ENCODE measurements around the gene PLCB1.

The PLCB1 gene

DNA sequence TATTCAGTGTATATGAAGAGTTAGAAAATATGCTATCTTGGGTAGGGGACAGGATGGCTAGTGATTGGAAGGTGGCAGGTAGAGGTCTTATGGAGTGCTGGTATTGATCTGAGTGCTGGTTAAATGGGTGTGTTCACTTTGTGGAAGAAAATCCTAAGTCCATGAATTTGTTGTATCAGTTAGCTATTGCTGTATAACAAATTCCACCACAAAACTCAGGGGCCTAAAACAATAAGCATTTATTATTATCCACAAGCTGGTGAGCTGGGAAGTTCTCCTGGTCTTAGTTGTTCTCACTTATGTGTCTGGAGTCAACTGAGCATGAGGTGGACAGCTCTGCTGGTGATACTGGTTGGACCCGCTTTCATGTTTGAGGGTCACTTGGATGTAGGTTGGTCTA is 724.6 kb downstream of the PLCB1 start:
- H3K27ac ChIP-seq: no peak overlapping the region
- TF ChIP-seq CTCF (conservative IDR thresholded peaks at IDR 0.05): no peak
- no peak for TF ChIP-seq ZFX (IDR thresholded peaks at IDR 0.05)

- TF ChIP-seq CTCF (conservative IDR thresholded peaks at IDR 0.05): no peak
- no peak overlapping the region for H3K27ac ChIP-seq
These were observed 726.2 kb downstream of the PLCB1 start for GRCh38 chr20:8858181-8858787.

GRCh38 chr20:8860011-8860495 is 728.0 kb downstream of the PLCB1 start:
- H3K27ac ChIP-seq: no peak overlapping the region
- TF ChIP-seq CTCF (conservative IDR thresholded peaks at IDR 0.05): no peak
- no peak for TF ChIP-seq ZFX (IDR thresholded peaks at IDR 0.05)

- H3K27ac ChIP-seq: no peak overlapping the region
- TF ChIP-seq ZFX (IDR thresholded peaks at IDR 0.05) (no peak), CTCF (conservative IDR thresholded peaks at IDR 0.05) (no peak)
These were observed 730.0 kb downstream of the PLCB1 start for GRCh38 chr20:8862092-8862491.

- TF ChIP-seq CTCF (conservative IDR thresholded peaks at IDR 0.05) (no peak), ZFX (IDR thresholded peaks at IDR 0.05) (no peak)
- H3K27ac ChIP-seq: no peak overlapping the region
These were observed 733.6 kb downstream of the PLCB1 start for GRCh38 chr20:8865636-8866035.

- H3K27ac ChIP-seq: no peak overlapping the region
- TF ChIP-seq ZFX (IDR thresholded peaks at IDR 0.05) (no peak), CTCF (conservative IDR thresholded peaks at IDR 0.05) (no peak)
These were observed 735.1 kb downstream of the PLCB1 start for GRCh38 chr20:8867038-8867740.

DNA sequence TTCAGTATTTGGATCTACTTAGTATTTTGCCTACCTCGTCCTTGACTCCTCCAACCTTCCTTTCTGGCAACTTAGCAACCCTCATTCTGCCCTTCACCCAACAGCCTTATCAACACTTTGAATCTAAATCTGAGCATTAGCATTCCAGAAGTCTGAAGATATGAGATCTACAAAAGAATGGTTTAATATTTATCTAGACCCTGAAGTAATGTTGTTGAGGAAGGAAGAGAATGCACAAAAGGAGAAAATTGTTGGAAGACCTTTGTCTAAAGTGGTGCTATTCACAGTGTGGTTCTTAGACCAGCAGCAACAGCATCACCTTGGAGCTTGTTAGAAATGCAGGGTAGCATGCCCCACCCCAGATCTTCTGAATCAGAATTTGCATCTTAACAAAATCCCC is 738.6 kb downstream of the PLCB1 start:
- TF ChIP-seq ZFX (IDR thresholded peaks at IDR 0.05) (no peak), CTCF (conservative IDR thresholded peaks at IDR 0.05) (no peak)
- H3K27ac ChIP-seq: no peak overlapping the region
